Upper lobe of left lung (tissue), 6 donors: ENCODE measurements around the gene EIF1. TPM values are rescaled to one million over a fixed set of nuclear protein-coding genes. Genes with fewer than 3 reads are reported as not detected.

Experiments
- ATAC-seq, 2 donors: fragments of 200-7000 bp; cut with Tn5 transposase; one replicate each; pipeline ENCODE4 v1.9.1; 2022; ENCODE audit warnings: mild to moderate bottlenecking in 2 of 2, moderate library complexity in 2 of 2; ENCODE audit not compliant: low FRiP score in 2 of 2
- DNase-seq, 2 donors: peaks; one replicate each; pipeline ENCODE4 v3.0.0-alpha.2; 2019 to 2020
- H3K27ac ChIP-seq, 4 donors: fragments of 200-600 bp; sonication (generic); one replicate each; pipeline ENCODE4 v1.5.1; 2016 to 2019
- H3K27me3 ChIP-seq, 4 donors: fragments of 200-600 bp; sonication (generic); one replicate each; pipeline ENCODE4 v1.5.1; 2017 to 2019
- H3K36me3 ChIP-seq, 4 donors: fragments of 200-600 bp; sonication (generic); one replicate each; pipeline ENCODE4 v1.5.1; 2016 to 2019
- H3K4me1 ChIP-seq, 4 donors: fragments of 200-600 bp; sonication (generic); one replicate each; pipeline ENCODE4 v1.5.1; 2018 to 2019
- H3K4me3 ChIP-seq, 4 donors: fragments of 200-600 bp; sonication (generic); one replicate each; pipeline ENCODE4 v1.5.1; 2017 to 2019; ENCODE audit warnings: mild to moderate bottlenecking in 2 of 4, moderate library complexity in 1 of 4
- H3K9me3 ChIP-seq, 4 donors: fragments of 200-600 bp; sonication (generic); one replicate each; pipeline ENCODE4 v1.5.1; 2018 to 2019
- EP300 ChIP-seq, 4 donors: sonication (generic); formaldehyde crosslinking; IDR thresholded peaks; one replicate each; pipeline ENCODE4 v1.5.1; 2017; ENCODE audit warnings: antibody characterized with exemption in 4 of 4, control low read depth in 2 of 4
- POLR2A ChIP-seq, 4 donors: fragments of 450-650 bp; IDR thresholded peaks; one replicate each; pipeline ENCODE4 v1.5.1; 2016 to 2017; ENCODE audit warnings: antibody characterized with exemption in 4 of 4, mild to moderate bottlenecking in 2 of 4
- POLR2AphosphoS5 ChIP-seq, 2 donors: sonication (generic); formaldehyde crosslinking; IDR thresholded peaks; one replicate each; pipeline ENCODE4 v1.5.1; 2017; ENCODE audit warnings: antibody characterized with exemption in 2 of 2
- WGBS, 2 donors: methylation state at CpG; one replicate each; pipeline ENCODE4 v1.1.5; 2017 to 2018; 5-methylcytosine and 5-hydroxymethylcytosine counted together
- total RNA-seq, 6 donors: library from RNA; depleted of rRNA in 4 of 6; stranded (reverse); fragments of >200 nt in 4 of 6; gene quantifications; one replicate each; pipeline versions ENCODE4 v1.1.0 to v1.2.1, GENCODE V29; 2016 to 2021
- TF ChIP-seq, protein P1 (sequence below), 6 experiments: fragments of 450-650 bp in 4 of 6; fragments of 200-600 bp in 2 of 6; sonication (generic) in 2 of 6; IDR thresholded peaks; one replicate each; pipeline ENCODE4 v1.5.1; 2016 to 2019; ENCODE audit warnings: antibody characterized with exemption in 6 of 6
- donor health status: DM: no; HTN: no; CAD: no; lungs with moderate emphysema.
- donor health status: DM: no; HTN: yes; CAD: no; lungs with severe emphysema.

Gene EIF1
- total RNA-seq, 6 donors from 2014 or later, result 109 to 998 (median 405) TPM

- Histone ChIP-seq H3K4me3 (no peak overlapping the region), H3K9me3 (no peaks in the 10 kb centered on the region), H3K4me1 (peaks cover 18 to 78% (median 41%) of the 10 kb centered on the region in 4 donors), H3K36me3 (no peaks in the 10 kb centered on the region), H3K27me3 (no peaks in the 10 kb centered on the region), H3K27ac (peak overlapping the region; percentile 84 to 89 (median 86))
- 82 to 93% methylated on average over 4 to 5 of the region's 5 CpGs for WGBS, 2 donors
- no peak for TF ChIP-seq POLR2A (IDR thresholded peaks at IDR 0.05)
- no peak for TF ChIP-seq POLR2AphosphoS5 (IDR thresholded peaks at IDR 0.05)
- TF ChIP-seq EP300 (IDR thresholded peaks at IDR 0.05), result no peak
- TF ChIP-seq, protein P1, sequence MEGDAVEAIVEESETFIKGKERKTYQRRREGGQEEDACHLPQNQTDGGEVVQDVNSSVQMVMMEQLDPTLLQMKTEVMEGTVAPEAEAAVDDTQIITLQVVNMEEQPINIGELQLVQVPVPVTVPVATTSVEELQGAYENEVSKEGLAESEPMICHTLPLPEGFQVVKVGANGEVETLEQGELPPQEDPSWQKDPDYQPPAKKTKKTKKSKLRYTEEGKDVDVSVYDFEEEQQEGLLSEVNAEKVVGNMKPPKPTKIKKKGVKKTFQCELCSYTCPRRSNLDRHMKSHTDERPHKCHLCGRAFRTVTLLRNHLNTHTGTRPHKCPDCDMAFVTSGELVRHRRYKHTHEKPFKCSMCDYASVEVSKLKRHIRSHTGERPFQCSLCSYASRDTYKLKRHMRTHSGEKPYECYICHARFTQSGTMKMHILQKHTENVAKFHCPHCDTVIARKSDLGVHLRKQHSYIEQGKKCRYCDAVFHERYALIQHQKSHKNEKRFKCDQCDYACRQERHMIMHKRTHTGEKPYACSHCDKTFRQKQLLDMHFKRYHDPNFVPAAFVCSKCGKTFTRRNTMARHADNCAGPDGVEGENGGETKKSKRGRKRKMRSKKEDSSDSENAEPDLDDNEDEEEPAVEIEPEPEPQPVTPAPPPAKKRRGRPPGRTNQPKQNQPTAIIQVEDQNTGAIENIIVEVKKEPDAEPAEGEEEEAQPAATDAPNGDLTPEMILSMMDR (IDR thresholded peaks at IDR 0.05), result no peak
- ATAC-seq (no peak), DNase-seq (no peak)
Measured at GRCh38 chr17:41653421-41653820, 35.3 kb upstream of the EIF1 start.

DNA sequence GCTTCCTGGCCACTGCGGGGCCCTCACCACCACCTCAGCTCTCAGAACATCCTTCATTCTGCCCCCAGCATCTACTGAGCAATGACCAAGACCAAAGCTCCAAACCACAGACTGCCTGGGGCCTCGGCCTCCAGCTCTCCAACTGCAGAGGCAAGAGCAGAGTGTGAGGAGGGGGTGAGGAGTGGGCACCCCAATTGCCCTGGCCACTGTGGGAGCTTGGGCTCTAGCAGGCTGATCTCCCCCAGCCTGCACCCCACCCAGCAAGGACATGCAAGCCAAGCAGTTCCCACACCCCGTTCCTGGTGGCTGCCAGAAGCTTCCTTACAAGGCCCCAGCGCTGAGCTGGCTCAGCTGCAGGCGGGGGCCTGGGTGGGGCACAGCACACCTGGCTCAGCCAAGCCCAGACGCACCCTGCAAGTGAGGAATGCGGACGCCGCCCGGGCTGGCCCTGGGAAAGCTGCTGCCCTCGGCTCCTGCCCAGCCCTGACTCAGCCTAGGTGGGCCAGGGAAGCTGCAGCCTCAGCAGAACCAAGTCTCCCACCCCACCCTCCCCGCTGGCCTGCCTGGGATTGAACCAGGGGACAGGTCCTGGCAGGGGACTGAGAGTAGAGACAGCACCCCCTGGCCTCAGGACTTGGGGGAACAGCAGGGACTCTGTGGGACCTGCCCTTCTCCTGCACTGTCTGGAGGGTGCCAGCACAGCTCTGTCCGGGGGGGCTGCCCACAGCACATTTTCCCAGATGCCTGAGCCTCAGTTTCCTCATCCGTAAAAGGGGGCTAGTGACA is 34.6 kb upstream of the EIF1 start:
- no peak overlapping the region for H3K4me3 ChIP-seq
- peaks cover 13 to 73% (median 37%) of the 10 kb centered on the region in 4 donors for H3K4me1 ChIP-seq
- no peaks in the 10 kb centered on the region for H3K27me3 ChIP-seq
- DNase-seq (peak; percentile 92), ATAC-seq (peak; percentile 54 to 84)
- whole genome bisulfite sequencing, 2 donors, result 69 to 90% methylated on average over 2 to 12 of the region's 14 CpGs
- H3K9me3 ChIP-seq, result no peaks in the 10 kb centered on the region
- H3K36me3 ChIP-seq, result no peaks in the 10 kb centered on the region
- peak overlapping the region; percentile 84 to 89 (median 86) for H3K27ac ChIP-seq
- TF ChIP-seq POLR2AphosphoS5 (IDR thresholded peaks at IDR 0.05) (no peak), EP300 (IDR thresholded peaks at IDR 0.05) (no peak), POLR2A (IDR thresholded peaks at IDR 0.05) (peak in 1 of 4 donors; percentile 62)
- TF ChIP-seq, protein P1 (IDR thresholded peaks at IDR 0.05), result no peak

DNA sequence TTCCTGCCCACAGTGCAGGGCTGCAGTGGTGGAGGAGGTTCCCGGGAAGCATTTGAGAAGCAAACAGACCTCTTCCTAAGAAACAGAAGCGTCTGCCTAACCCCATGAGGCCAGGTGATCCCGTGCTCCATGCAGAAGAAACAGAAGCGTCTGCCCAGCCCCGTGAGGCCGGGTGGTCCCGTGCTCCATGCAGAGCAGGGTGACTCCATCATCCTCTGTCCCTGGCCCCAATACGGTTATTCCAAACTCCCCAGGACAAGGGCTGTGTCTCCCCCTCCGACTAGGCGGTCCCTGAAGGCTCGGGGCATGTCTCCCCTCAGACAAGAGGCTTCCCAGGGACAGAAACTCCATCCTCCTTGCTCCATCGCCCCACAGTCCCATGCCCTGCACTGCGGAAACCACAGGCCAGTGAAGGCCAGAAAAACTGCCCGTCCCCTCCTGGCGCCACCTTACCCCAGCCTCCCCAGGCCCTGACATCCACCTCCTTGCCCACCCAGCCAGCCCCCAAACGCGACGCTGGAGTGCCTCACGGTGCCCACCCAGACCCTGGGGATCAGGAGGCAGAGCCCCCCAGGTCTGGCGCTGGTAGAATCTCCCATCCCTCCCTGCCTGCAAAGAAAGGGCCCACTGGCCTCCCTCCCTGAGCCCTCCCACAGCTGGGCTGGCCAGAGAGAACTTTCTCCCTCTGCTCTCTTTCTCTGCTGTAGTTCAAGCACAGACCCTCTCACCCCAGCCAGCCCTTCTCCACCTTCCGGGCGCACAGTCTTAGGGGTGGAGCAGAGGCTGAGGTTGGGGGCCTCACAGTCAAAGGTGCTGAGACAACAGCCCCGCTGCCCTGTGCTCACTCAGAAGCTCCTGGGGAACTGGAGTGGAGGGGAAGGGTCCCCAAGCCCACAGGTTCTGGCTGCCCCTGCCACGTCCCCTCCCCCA is 33.7 kb upstream of the EIF1 start:
- no peak for TF ChIP-seq POLR2AphosphoS5 (IDR thresholded peaks at IDR 0.05)
- TF ChIP-seq POLR2A (IDR thresholded peaks at IDR 0.05), result peak in 1 of 4 donors; percentile 12
- ATAC-seq, result no peak
- Histone ChIP-seq H3K27me3 (no peaks in the 10 kb centered on the region), H3K4me3 (no peak overlapping the region), H3K9me3 (no peaks in the 10 kb centered on the region), H3K36me3 (no peaks in the 10 kb centered on the region), H3K4me1 (peaks cover 13 to 73% (median 37%) of the 10 kb centered on the region in 4 donors), H3K27ac (peak overlapping the region; percentile 84 to 89 (median 86))
- no peak for DNase-seq
- WGBS, 2 donors, result 60 to 64% methylated on average over 10 to 24 of the region's 24 CpGs

GRCh38 chr17:41655611-41656111 is 33.0 kb upstream of the EIF1 start:
- peak in 2 of 4 donors; percentile 59 to 70 for TF ChIP-seq EP300 (IDR thresholded peaks at IDR 0.05)
- TF ChIP-seq, protein P1 (IDR thresholded peaks at IDR 0.05), result no peak
- TF ChIP-seq POLR2A (IDR thresholded peaks at IDR 0.05), result peak in 2 of 4 donors; percentile 4 to 63
- TF ChIP-seq POLR2AphosphoS5 (IDR thresholded peaks at IDR 0.05), result peak; percentile 41 to 51
- Histone ChIP-seq H3K9me3 (no peaks in the 10 kb centered on the region), H3K4me3 (no peak overlapping the region), H3K36me3 (no peaks in the 10 kb centered on the region), H3K27ac (peak overlapping the region; percentile 84 to 89 (median 86)), H3K27me3 (no peaks in the 10 kb centered on the region), H3K4me1 (peaks cover 13 to 72% (median 37%) of the 10 kb centered on the region in 4 donors)
- 54% methylated on average over 18 of the region's 18 CpGs; no CpG with 5 or more reads in 1 of the 2 donors for WGBS, 2 donors
- peak; percentile 89 to 92 for DNase-seq
- peak; percentile 30 to 80 for ATAC-seq
